Erythroblast (primary cell): ENCODE measurements around the gene CDKAL1.

Source experiments
- GATA1 ChIP-seq: IDR thresholded peaks from 2 replicates; pipeline ENCODE4 v1.6.1; 2011; ENCODE audit warnings: low read depth, mild to moderate bottlenecking, control low read depth, low read length, moderate library complexity
- POLR2A ChIP-seq: IDR thresholded peaks from 2 replicates; pipeline ENCODE4 v1.6.1; 2011; ENCODE audit warnings: mild to moderate bottlenecking, low read length

- TF ChIP-seq POLR2A (no peak), GATA1 (no peak)
These were observed 561.2 kb downstream of the CDKAL1 start for GRCh38 chr6:21095462-21095861.
